22Rv1 (cell line): Measurements from ENCODE around the gene POLR3H.

Experiments
- H3K27ac ChIP-seq: fragments of 450-650 bp; 2 replicates; pipeline ENCODE4 v1.5.1; 2017
- CTCF ChIP-seq: fragments of 450-650 bp; IDR thresholded peaks from 2 replicates; pipeline ENCODE4 v1.5.1; 2017; ENCODE audit warnings: mild to moderate bottlenecking
- ZFX ChIP-seq: fragments of 450-650 bp; IDR thresholded peaks from 2 replicates; pipeline ENCODE4 v1.6.1; 2017; ENCODE audit warnings: antibody characterized with exemption, borderline replicate concordance

The POLR3H gene

GRCh38 chr22:41542224-41542623 lies 2.0 kb downstream of the POLR3H start:
- TF ChIP-seq CTCF (no peak), ZFX (no peak)

GRCh38 chr22:41541484-41541883 lies 2.8 kb downstream of the POLR3H start:
- H3K27ac ChIP-seq = 0 out of 2 replicates have a peak overlapping the region, but pooled peaks have one; percentile 87
- TF ChIP-seq CTCF (no peak), ZFX (no peak)

More at GRCh38 chr22:41542224-41542623, 2.0 kb downstream of the POLR3H start:
- peak overlapping the region; percentile 87 for H3K27ac ChIP-seq

GRCh38 chr22:41540365-41540764 lies 3.9 kb downstream of the POLR3H start:
- no peak overlapping the region for H3K27ac ChIP-seq
- no peak for TF ChIP-seq CTCF
- no peak for TF ChIP-seq ZFX

- H3K27ac ChIP-seq = 0 out of 2 replicates have a peak overlapping the region, but pooled peaks have one; percentile 15
- no peak for TF ChIP-seq CTCF
- TF ChIP-seq ZFX = no peak
Measured at GRCh38 chr22:41540006-41540315, 4.3 kb downstream of the POLR3H start.

- H3K27ac ChIP-seq = peak overlapping the region; percentile 15; the same call in 1 of the 2 replicates
- TF ChIP-seq ZFX (no peak), CTCF (no peak)
Measured at GRCh38 chr22:41539146-41540005, 4.9 kb downstream of the POLR3H start.

- TF ChIP-seq CTCF (no peak), ZFX (no peak)
- no peak overlapping the region for H3K27ac ChIP-seq
Measured at GRCh38 chr22:41538583-41538982, 5.7 kb downstream of the POLR3H start.

- H3K27ac ChIP-seq = 0 out of 2 replicates have a peak overlapping the region, but pooled peaks have one; percentile 18
- no peak for TF ChIP-seq CTCF
- no peak for TF ChIP-seq ZFX
Measured at GRCh38 chr22:41537203-41537602, 7.1 kb downstream of the POLR3H start.
